Measurements from ENCODE around the gene LPAR4.
"Not testable (repeated sequence)": the region's sequence is repeated elsewhere in the genome, so short reads cannot be mapped to it uniquely, and the experiment has no call there.

Gene LPAR4

GRCh38 chrX:78747489-78747888 is at the start of gene LPAR4:
LPAR4 (plus strand) TSS chrX:78747720; CDS start chrX:78754870, 7,150 bp downstream.
- no peak for DNase-seq (ENCODE audit: low read depth in 2 of 3, low spot score in 1 of 3)

- no peak for DNase-seq (ENCODE audit: low read depth in 2 of 3, low spot score in 1 of 3)
Observed at GRCh38 chrX:78706071-78706470, 41.4 kb upstream of the LPAR4 start.

- no peak for DNase-seq (ENCODE audit: low read depth in 2 of 3, low spot score in 1 of 3)
Observed at GRCh38 chrX:78708262-78708661, 39.3 kb upstream of the LPAR4 start.

GRCh38 chrX:78708816-78709215 is 38.7 kb upstream of the LPAR4 start:
- no peak for DNase-seq (ENCODE audit: low read depth in 2 of 3, low spot score in 1 of 3)

- DNase-seq (ENCODE audit: low read depth in 2 of 3, low spot score in 1 of 3), result no peak
Observed at GRCh38 chrX:78710171-78710570, 37.3 kb upstream of the LPAR4 start.

- DNase-seq (ENCODE audit: low read depth in 2 of 3, low spot score in 1 of 3), result no peak
Observed at GRCh38 chrX:78712336-78712735, 35.2 kb upstream of the LPAR4 start.

GRCh38 chrX:78725287-78725686 is 22.2 kb upstream of the LPAR4 start:
- DNase-seq (ENCODE audit: low read depth in 2 of 3, low spot score in 1 of 3), result no peak

- DNase-seq (ENCODE audit: low read depth in 2 of 3, low spot score in 1 of 3), result no peak
Observed at GRCh38 chrX:78746496-78746895, 1.0 kb upstream of the LPAR4 start.

GRCh38 chrX:78747971-78748370 is 451 bp downstream of the LPAR4 start:
- DNase-seq (ENCODE audit: low read depth in 2 of 3, low spot score in 1 of 3), result no peak

GRCh38 chrX:78748846-78749245 is 1.3 kb downstream of the LPAR4 start:
- no peak for DNase-seq (ENCODE audit: low read depth in 2 of 3, low spot score in 1 of 3)

- DNase-seq (ENCODE audit: low read depth in 2 of 3, low spot score in 1 of 3), result no peak
Observed at GRCh38 chrX:78753571-78753970, 6.1 kb downstream of the LPAR4 start.

GRCh38 chrX:78754917-78755316 is 7.4 kb downstream of the LPAR4 start:
- DNase-seq (ENCODE audit: low read depth in 2 of 3, low spot score in 1 of 3), result no peak

GRCh38 chrX:78759081-78759480 is 11.6 kb downstream of the LPAR4 start:
- no peak for DNase-seq (ENCODE audit: low read depth in 2 of 3, low spot score in 1 of 3)

- DNase-seq (ENCODE audit: low read depth in 2 of 3, low spot score in 1 of 3), result no peak
Observed at GRCh38 chrX:78769101-78769755, 21.7 kb downstream of the LPAR4 start.

- DNase-seq (ENCODE audit: low read depth in 2 of 3, low spot score in 1 of 3), result no peak
Observed at GRCh38 chrX:78769946-78770345, 22.4 kb downstream of the LPAR4 start.

- DNase-seq (ENCODE audit: low read depth in 2 of 3, low spot score in 1 of 3), result no peak
Observed at GRCh38 chrX:78796916-78797315, 49.4 kb downstream of the LPAR4 start.

GRCh38 chrX:78800114-78800513 is 52.6 kb downstream of the LPAR4 start:
- DNase-seq (ENCODE audit: low read depth in 2 of 3, low spot score in 1 of 3), result no peak

GRCh38 chrX:78800694-78801093 is 53.2 kb downstream of the LPAR4 start:
- no peak for DNase-seq (ENCODE audit: low read depth in 2 of 3, low spot score in 1 of 3)

- DNase-seq (ENCODE audit: low read depth in 2 of 3, low spot score in 1 of 3), result no peak
Observed at GRCh38 chrX:78801522-78801921, 54.0 kb downstream of the LPAR4 start.

- DNase-seq (ENCODE audit: low read depth in 2 of 3, low spot score in 1 of 3), result not testable (repeated sequence)
Observed at GRCh38 chrX:78802526-78802925, 55.0 kb downstream of the LPAR4 start.

All from stimulated activated CD4-positive, alpha-beta T cell treated with anti-CD3 and anti-CD28 coated beads, Interleukin-12 subunit alpha, Interleukin-12 subunit beta, amount 100 ng/mL, for 48 hours (primary cell).